ENCODE measurements around the gene TBX1. TPM values are rescaled to one million over a fixed set of nuclear protein-coding genes. Genes with fewer than 3 reads are reported as not detected.
A peak's percentile ranks its signal among the peaks of the same experiment; 100 is the strongest.

TBX1 gene
- total RNA-seq, 2 experiments from 2014 or later, result 0.23 TPM; not detected in 1

- Histone ChIP-seq H3K79me2 (ENCODE audit: insufficient read depth, low read depth, low read length) (no peaks in the 10 kb centered on the region), H3K4me1 (ENCODE audit: insufficient read depth, low read length, poor library complexity, severe bottlenecking) (peaks cover 14% of the 10 kb centered on the region), H2AFZ (ENCODE audit: low read length) (no peak overlapping the region), H3K9me3 (ENCODE audit: low read length) (no peaks in the 10 kb centered on the region), H3K4me2 (ENCODE audit: low read length) (peak overlapping the region; percentile 43; the same call in 1 of the 2 replicates), H3K27ac (ENCODE audit: low read depth, low read length, poor library complexity, severe bottlenecking) (no peak overlapping the region), H3K9me2 (ENCODE audit: insufficient read depth, low read length) (no peaks in the 10 kb centered on the region), H4K20me1 (ENCODE audit: insufficient read depth, low read length) (no peaks in the 10 kb centered on the region), H3K36me3 (ENCODE audit: insufficient read depth, low read length) (no peaks in the 10 kb centered on the region), H3K4me3 (ENCODE audit: low read depth, low read length, poor library complexity, severe bottlenecking) (no peak overlapping the region)
- ChIA-PET CTCF (ENCODE audit: unreplicated experiment) (no interaction called here), POLR2A (no interaction called here)
- peak; percentile 60 for DNase-seq (ENCODE audit: low spot score)
- TF ChIP-seq EZH2phosphoT487 (IDR thresholded peaks at IDR 0.05; ENCODE audit: borderline replicate concordance, low read depth, low read length) (peak; percentile 28), CTCF (conservative IDR thresholded peaks at IDR 0.05; ENCODE audit: low read length) (peak; percentile 71)
- no TSS peak for BruUV-seq (replicated peaks)
- intact Hi-C loops (cut with micrococcal nuclease; ENCODE audit: unreplicated experiment), result no loop called here
Observed at GRCh38 chr22:19766511-19767426, 6.2 kb downstream of the TBX1 start.

- DNase-seq (ENCODE audit: low spot score), result no peak
- Histone ChIP-seq H3K4me2 (ENCODE audit: low read length) (no peak overlapping the region), H3K27ac (ENCODE audit: low read depth, low read length, poor library complexity, severe bottlenecking) (no peak overlapping the region), H3K4me1 (ENCODE audit: insufficient read depth, low read length, poor library complexity, severe bottlenecking) (peaks cover 23% of the 10 kb centered on the region), H3K9me2 (ENCODE audit: insufficient read depth, low read length) (no peaks in the 10 kb centered on the region), H3K36me3 (ENCODE audit: insufficient read depth, low read length) (no peaks in the 10 kb centered on the region), H2AFZ (ENCODE audit: low read length) (no peak overlapping the region), H3K9me3 (ENCODE audit: low read length) (no peaks in the 10 kb centered on the region), H3K4me3 (ENCODE audit: low read depth, low read length, poor library complexity, severe bottlenecking) (no peak overlapping the region), H3K79me2 (ENCODE audit: insufficient read depth, low read depth, low read length) (no peaks in the 10 kb centered on the region), H4K20me1 (ENCODE audit: insufficient read depth, low read length) (no peaks in the 10 kb centered on the region)
- TF ChIP-seq EZH2phosphoT487 (IDR thresholded peaks at IDR 0.05; ENCODE audit: borderline replicate concordance, low read depth, low read length) (no peak), CTCF (conservative IDR thresholded peaks at IDR 0.05; ENCODE audit: low read length) (no peak)
- intact Hi-C loops (cut with micrococcal nuclease; ENCODE audit: unreplicated experiment), result no loop called here
- CTCF ChIA-PET (ENCODE audit: unreplicated experiment), result no interaction called here
- no TSS peak for BruUV-seq (replicated peaks)
- POLR2A ChIA-PET, result no interaction called here
Observed at GRCh38 chr22:19767427-19768341, 7.1 kb downstream of the TBX1 start.
